ENCODE results near the gene FHIT. TPM values are rescaled to one million over a fixed set of nuclear protein-coding genes. Genes with fewer than 3 reads are reported as not detected.

Gene FHIT
- total and polyA plus RNA-seq, 2 donors from 2014 or later: 20.2 to 61.2 TPM

- no peak for TF ChIP-seq CTCF (IDR thresholded peaks at IDR 0.05; ENCODE audit: borderline replicate concordance, extremely low read depth, insufficient read depth)
- intact Hi-C loops (cut with DNase I): no loop called here
- no peaks in the 10 kb centered on the region for H3K27me3 ChIP-seq (ENCODE audit: control insufficient read depth, insufficient read depth, low read length)
- DNase-seq: no peak
- FAIRE-seq: no peak
- H3K9ac ChIP-seq (ENCODE audit: low read length in 3 of 3): no peak overlapping the region
- H3K36me3 ChIP-seq (ENCODE audit: control insufficient read depth in 2 of 3, insufficient read depth in 3 of 3, low read length in 3 of 3): no peaks in the 10 kb centered on the region
- no peaks in the 10 kb centered on the region for H3K4me1 ChIP-seq (ENCODE audit: control insufficient read depth in 2 of 3, insufficient read depth in 2 of 3, low read depth in 1 of 3, low read length in 3 of 3)
- no peak overlapping the region for H3K4me3 ChIP-seq (ENCODE audit: low read length in 3 of 3)
- H3K9me3 ChIP-seq (ENCODE audit: control insufficient read depth in 2 of 3, insufficient read depth in 1 of 3, low read length in 3 of 3): no peaks in the 10 kb centered on the region
- no peak overlapping the region for H3K27ac ChIP-seq (ENCODE audit: low read depth in 2 of 2, low read length in 2 of 2)
Measured at GRCh38 chr3:59733041-59733809, 1518.0 kb downstream of the FHIT start.

GRCh38 chr3:59731943-59732342 lies 1519.3 kb downstream of the FHIT start:
- no peak for TF ChIP-seq CTCF (IDR thresholded peaks at IDR 0.05; ENCODE audit: borderline replicate concordance, extremely low read depth, insufficient read depth)
- H3K9ac ChIP-seq (ENCODE audit: low read length in 3 of 3): no peak overlapping the region
- FAIRE-seq: no peak

GRCh38 chr3:59730591-59730990 lies 1520.7 kb downstream of the FHIT start:
- H3K4me1 ChIP-seq (ENCODE audit: control insufficient read depth in 2 of 3, insufficient read depth in 2 of 3, low read depth in 1 of 3, low read length in 3 of 3): no peaks in the 10 kb centered on the region
- no peak for FAIRE-seq
- H3K9ac ChIP-seq (ENCODE audit: low read length in 3 of 3): no peak overlapping the region
- no peaks in the 10 kb centered on the region for H3K36me3 ChIP-seq (ENCODE audit: control insufficient read depth in 2 of 3, insufficient read depth in 3 of 3, low read length in 3 of 3)
- intact Hi-C loops (cut with DNase I): no loop called here
- no peak overlapping the region for H3K4me3 ChIP-seq (ENCODE audit: low read length in 3 of 3)
- H3K9me3 ChIP-seq (ENCODE audit: control insufficient read depth in 2 of 3, insufficient read depth in 1 of 3, low read length in 3 of 3): no peaks in the 10 kb centered on the region
- no peak for TF ChIP-seq CTCF (IDR thresholded peaks at IDR 0.05; ENCODE audit: borderline replicate concordance, extremely low read depth, insufficient read depth)
- H3K27ac ChIP-seq (ENCODE audit: low read depth in 2 of 2, low read length in 2 of 2): no peak overlapping the region
- no peaks in the 10 kb centered on the region for H3K27me3 ChIP-seq (ENCODE audit: control insufficient read depth, insufficient read depth, low read length)
- no peak for DNase-seq

More at GRCh38 chr3:59731943-59732342, 1519.3 kb downstream of the FHIT start:
- intact Hi-C loops (cut with DNase I): no loop called here
- Histone ChIP-seq H3K4me1 (ENCODE audit: control insufficient read depth in 2 of 3, insufficient read depth in 2 of 3, low read depth in 1 of 3, low read length in 3 of 3) (no peaks in the 10 kb centered on the region), H3K27me3 (ENCODE audit: control insufficient read depth, insufficient read depth, low read length) (no peaks in the 10 kb centered on the region), H3K27ac (ENCODE audit: low read depth in 2 of 2, low read length in 2 of 2) (no peak overlapping the region), H3K4me3 (ENCODE audit: low read length in 3 of 3) (no peak overlapping the region), H3K9me3 (ENCODE audit: control insufficient read depth in 2 of 3, insufficient read depth in 1 of 3, low read length in 3 of 3) (no peaks in the 10 kb centered on the region), H3K36me3 (ENCODE audit: control insufficient read depth in 2 of 3, insufficient read depth in 3 of 3, low read length in 3 of 3) (no peaks in the 10 kb centered on the region)
- no peak for DNase-seq

GRCh38 chr3:59728587-59728908 lies 1522.7 kb downstream of the FHIT start:
- no peak overlapping the region for H3K4me3 ChIP-seq (ENCODE audit: low read length in 3 of 3)
- FAIRE-seq (no peak), DNase-seq (no peak)
- intact Hi-C loops (cut with DNase I): no loop called here
- H3K36me3 ChIP-seq (ENCODE audit: control insufficient read depth in 2 of 3, insufficient read depth in 3 of 3, low read length in 3 of 3): no peaks in the 10 kb centered on the region
- no peaks in the 10 kb centered on the region for H3K9me3 ChIP-seq (ENCODE audit: control insufficient read depth in 2 of 3, insufficient read depth in 1 of 3, low read length in 3 of 3)
- no peak overlapping the region for H3K27ac ChIP-seq (ENCODE audit: low read depth in 2 of 2, low read length in 2 of 2)
- no peak for TF ChIP-seq CTCF (IDR thresholded peaks at IDR 0.05; ENCODE audit: borderline replicate concordance, extremely low read depth, insufficient read depth)
- H3K9ac ChIP-seq (ENCODE audit: low read length in 3 of 3): no peak overlapping the region
- H3K4me1 ChIP-seq (ENCODE audit: control insufficient read depth in 2 of 3, insufficient read depth in 2 of 3, low read depth in 1 of 3, low read length in 3 of 3): no peaks in the 10 kb centered on the region
- no peaks in the 10 kb centered on the region for H3K27me3 ChIP-seq (ENCODE audit: control insufficient read depth, insufficient read depth, low read length)

Measured in kidney (tissue), 14 donors.